HepG2 (cell line): ENCODE results near the gene WWP2. TPM values are rescaled to one million over a fixed set of nuclear protein-coding genes. Genes with fewer than 3 reads are reported as not detected.

ENCODE experiments used
- ATAC-seq: fragments of 200-7000 bp; cut with Tn5 transposase; 3 replicates; pipeline ENCODE4 v1.9.1; 2020; ENCODE audit warnings: mild to moderate bottlenecking, moderate library complexity
- BruUV-seq: library from RNA; stranded (reverse); fragments of 400-500 nt; replicated peaks from 2 replicates; lab custom pipeline; 2021; lab: Mats Ljungman, UMichigan
- CTCF ChIA-PET: fragments of 300-600 bp; formaldehyde crosslinking; extraction: SDS; loops from one replicate; lab custom pipeline; 2021; ENCODE audit warnings: low total read pairs, inconsistent platforms, low intra/inter-chr PET ratio; lab: Yijun Ruan, JAX
- POLR2A ChIA-PET: fragments of 350-600 bp; sonication (Branson Sonifier 250); formaldehyde crosslinking; loops from one replicate; lab custom pipeline; 2020; ENCODE audit warnings: antibody characterized with exemption, inconsistent platforms; lab: Yijun Ruan, JAX
- DNase-seq: peaks from one replicate; pipeline ENCODE4 v3.0.0-alpha.2; 2015; ENCODE audit warnings: low spot score
- FAIRE-seq: peaks from 3 replicates; lab custom pipeline; 2011; peaks lifted over from hg19 to GRCh38; lab: Jason Lieb, UNC
- H2AFZ ChIP-seq: one replicate; pipeline ENCODE4 v1.6.1; 2011; ENCODE audit warnings: low read length, inconsistent platforms
- H3K27ac ChIP-seq: fragments of 300-600 bp; 3 replicates; pipeline ENCODE4 v1.8.0; 2011; ENCODE audit warnings: mixed run types, mild to moderate bottlenecking, mixed read lengths, low read length, inconsistent platforms; ENCODE audit not compliant: insufficient read depth; ENCODE audit errors: extremely low read length
- H3K27me3 ChIP-seq, 2 experiments: fragments of 200-600 bp in 1 of 2; 2 replicates in 1 of 2; 3 replicates in 1 of 2; pipeline versions ENCODE4 v1.6.0 to v1.8.0; 2011; ENCODE audit warnings: low read length in 2 of 2, mild to moderate bottlenecking in 2 of 2, moderate library complexity in 2 of 2, inconsistent platforms in 1 of 2; ENCODE audit not compliant: insufficient read depth in 2 of 2, control insufficient read depth in 1 of 2
- H3K36me3 ChIP-seq, 2 experiments: fragments of 200-600 bp in 1 of 2; replicated peaks in 1 of 2; 2 replicates in 1 of 2; 3 replicates in 1 of 2; pipeline versions ENCODE4 v1.5.1 to v1.8.0; 2011; ENCODE audit warnings: low read length in 2 of 2, inconsistent platforms in 1 of 2; ENCODE audit not compliant: insufficient read depth in 2 of 2, control insufficient read depth in 1 of 2
- H3K4me1 ChIP-seq: 2 replicates; pipeline ENCODE4 v1.5.1; 2012; ENCODE audit warnings: low read length, inconsistent platforms; ENCODE audit not compliant: insufficient read depth
- H3K4me2 ChIP-seq: 2 replicates; pipeline ENCODE4 v1.6.0; 2011; ENCODE audit warnings: low read depth, low read length, inconsistent platforms
- H3K4me3 ChIP-seq, 3 experiments: fragments of 200-600 bp in 1 of 3; sonication (generic), shearing (Covaris generic) in 1 of 3; replicated peaks in 1 of 3; 2 replicates each; pipeline ENCODE4 v1.5.1; 2011 to 2016; ENCODE audit warnings: low read length in 3 of 3, inconsistent platforms in 2 of 3, low read depth in 2 of 3, mild to moderate bottlenecking in 2 of 3, control low read depth in 1 of 3, mixed read lengths in 1 of 3; ENCODE audit not compliant: insufficient read depth in 1 of 3
- H3K79me2 ChIP-seq: one replicate; pipeline ENCODE4 v1.6.1; 2011; ENCODE audit warnings: low read length, inconsistent platforms; ENCODE audit not compliant: insufficient read depth
- H3K9ac ChIP-seq: 2 replicates; pipeline ENCODE4 v1.6.0; 2011; ENCODE audit warnings: mild to moderate bottlenecking, low read depth, low read length, inconsistent platforms; ENCODE audit not compliant: insufficient read depth
- H3K9me3 ChIP-seq: 2 replicates; pipeline ENCODE4 v1.5.1; 2012; ENCODE audit warnings: mild to moderate bottlenecking, low read length
- H4K20me1 ChIP-seq: 2 replicates; pipeline ENCODE4 v1.6.0; 2011; ENCODE audit warnings: inconsistent platforms, mild to moderate bottlenecking, low read length, moderate library complexity; ENCODE audit not compliant: insufficient read depth
- SP1 ChIP-seq, 2 experiments: fragments of 450-650 bp in 1 of 2; sonication (generic) in 1 of 2; formaldehyde crosslinking in 1 of 2; IDR thresholded peaks; 2 replicates each; pipeline versions ENCODE4 v1.4.0 to v1.6.1; 2016 to 2020; ENCODE audit warnings: missing genetic modification reagents in 1 of 2
- ZNF407 ChIP-seq: sonication (generic); formaldehyde crosslinking; IDR thresholded peaks from one replicate; pipeline ENCODE4 v1.5.1; 2020; ENCODE audit warnings: mild to moderate bottlenecking, missing genetic modification reagents; ENCODE audit errors: not compliant biosample characterization
- WGBS: methylation state at CpG from one replicate; pipeline ENCODE4 v1.1.6; 2017; ENCODE audit warnings: low lambda C conversion rate; 5-methylcytosine and 5-hydroxymethylcytosine counted together
- in situ Hi-C: cut with HindIII; loops from 2 replicates; pipeline ENCODE4 v1.10.0; 2017; ENCODE audit warnings: low pct_unique_long_range_greater_than_20kb; ENCODE audit not compliant: extremely low pct_ligation_motif_present
- intact Hi-C: fragments of 100-400 bp; cut with micrococcal nuclease; formaldehyde crosslinking; loops from one replicate; pipeline ENCODE4 v1.10.0; 2022; ENCODE audit not compliant: unreplicated experiment
- polyA plus RNA-seq, 8 experiments: library from polyadenylated mRNA; depleted of rRNA in 3 of 8; stranded (reverse) in 7 of 8; unstranded in 1 of 8; fragments of >200 nt; fragmentation: Illumina TruSeq in 4 of 8; extraction: Trizol in 4 of 8; gene quantifications; 2 replicates each; pipeline versions ENCODE4 v1.2.1 to v1.2.3, GENCODE V29; 2011 to 2016; ENCODE audit warnings: low read depth in 4 of 8, missing spikeins in 1 of 8, mixed read lengths in 1 of 8; ENCODE audit not compliant: insufficient read depth in 1 of 8
- total RNA-seq, 5 experiments: library from RNA; depleted of rRNA; stranded (reverse); fragments of >200 nt; fragmentation: Illumina TruSeq; extraction: Trizol; gene quantifications; 2 replicates each; pipeline ENCODE4 v1.2.3, GENCODE V29; 2016; ENCODE audit warnings: low read depth in 1 of 5

Gene WWP2
- total and polyA plus RNA-seq, 2 of the 13 experiments (the other 11 are each of a cell fraction or from before 2014, with no cell fraction given) = 11.4 to 28.2 TPM

GRCh38 chr16:69929480-69929879 lies 167.3 kb downstream of the WWP2 start:
- Histone ChIP-seq H3K9me3 (no peaks in the 10 kb centered on the region), H3K27ac (no peak overlapping the region), H3K79me2 (no peaks in the 10 kb centered on the region), H3K4me3 (no peak overlapping the region), H3K9ac (no peak overlapping the region), H4K20me1 (no peaks in the 10 kb centered on the region), H3K4me1 (peaks cover 37% of the 10 kb centered on the region), H2AFZ (no peak overlapping the region), H3K36me3 (peaks cover 30 to 44% of the 10 kb centered on the region in 2 experiments), H3K27me3 (no peaks in the 10 kb centered on the region), H3K4me2 (no peak overlapping the region)
- intact Hi-C loops = no loop called here
- no TSS peak for BruUV-seq
- no peak for DNase-seq
- 99% methylated on average over 7 of the region's 9 CpGs for WGBS
- TF ChIP-seq ZNF407 (CRISPR knock-in tag) (peak; percentile 6), SP1 (IDR thresholded peaks at IDR 0.05) (no peak), SP1 (CRISPR knock-in tag; IDR thresholded peaks at IDR 0.05) (no peak)
- in situ Hi-C loops = loop anchor here (5.0 kb wide), 1 partner anchor 132 kb away; no protein-coding TSS in a partner anchor
- ATAC-seq = no peak; the same call in 2 of the 3 replicates
- ChIA-PET CTCF (interaction anchor here (1.8 to 4.5 kb wide), 2 partner anchors 133 to 175 kb away, joined by 4 to 64 read pairs; partner anchors contain the start of gene NOB1), POLR2A (no interaction called here)
- FAIRE-seq = no peak
